HG02588 (cell line): Measurements from ENCODE around the gene DCAF5.
"Not testable (repeated sequence)": the region's sequence is repeated elsewhere in the genome, so short reads cannot be mapped to it uniquely, and the experiment has no call there.

Experiments
- ATAC-seq: cut with Tn5 transposase; IDR thresholded peaks from one replicate; pipeline ENCODE4 v1.9.1; 2021; ENCODE audit warnings: mild to moderate bottlenecking, moderate library complexity; ENCODE audit not compliant: unreplicated experiment

Gene DCAF5

GRCh38 chr14:69077185-69077584 lies 75.7 kb downstream of the DCAF5 start:
- ATAC-seq = not testable (repeated sequence)

- no peak for ATAC-seq
These were observed 76.6 kb downstream of the DCAF5 start for GRCh38 chr14:69076341-69076740.

- no peak for ATAC-seq
These were observed 79.0 kb downstream of the DCAF5 start for GRCh38 chr14:69073915-69074314.

GRCh38 chr14:69073429-69073828 lies 79.5 kb downstream of the DCAF5 start:
- no peak for ATAC-seq

- no peak for ATAC-seq
These were observed 80.3 kb downstream of the DCAF5 start for GRCh38 chr14:69072584-69072983.

- ATAC-seq = no peak
These were observed 84.0 kb downstream of the DCAF5 start for GRCh38 chr14:69068744-69069421.

- no peak for ATAC-seq
These were observed 86.3 kb downstream of the DCAF5 start for GRCh38 chr14:69066396-69067171.

- not testable (repeated sequence) for ATAC-seq
These were observed 87.0 kb downstream of the DCAF5 start for GRCh38 chr14:69065934-69066333.

- ATAC-seq = no peak
These were observed 88.3 kb downstream of the DCAF5 start for GRCh38 chr14:69064596-69064995.

- no peak for ATAC-seq
These were observed 93.0 kb downstream of the DCAF5 start for GRCh38 chr14:69059658-69060623.

GRCh38 chr14:69055999-69056788 lies 96.7 kb downstream of the DCAF5 start:
- no peak for ATAC-seq

- no peak for ATAC-seq
These were observed 97.8 kb downstream of the DCAF5 start for GRCh38 chr14:69055125-69055524.

- no peak for ATAC-seq
These were observed 98.9 kb downstream of the DCAF5 start for GRCh38 chr14:69054030-69054429.

- ATAC-seq = no peak
These were observed 100.7 kb downstream of the DCAF5 start for GRCh38 chr14:69052181-69052601.

GRCh38 chr14:69050240-69051184 lies 102.4 kb downstream of the DCAF5 start:
- no peak for ATAC-seq

GRCh38 chr14:69049675-69050074 lies 103.2 kb downstream of the DCAF5 start:
- ATAC-seq = no peak

- ATAC-seq = no peak
These were observed 104.5 kb downstream of the DCAF5 start for GRCh38 chr14:69048456-69048855.

GRCh38 chr14:69047255-69047654 lies 105.7 kb downstream of the DCAF5 start:
- no peak for ATAC-seq

GRCh38 chr14:69046476-69046860 lies 106.5 kb downstream of the DCAF5 start:
- ATAC-seq = no peak
